Fibroblast of skin of left quadriceps (primary cell): ENCODE measurements around the gene SKI.

ENCODE experiments used
- DNase-seq, 2 experiments: peaks; one replicate each; pipeline ENCODE4 v3.0.0-alpha.2; 2013; ENCODE audit warnings: low read depth in 2 of 2

Gene SKI

GRCh38 chr1:2209400-2210083, 18.6 kb upstream of the SKI start:
- DNase-seq: no peak

- DNase-seq: no peak
Measured at GRCh38 chr1:2210084-2210653, 17.9 kb upstream of the SKI start.

GRCh38 chr1:2210786-2211185, 17.3 kb upstream of the SKI start:
- DNase-seq: no peak

DNA sequence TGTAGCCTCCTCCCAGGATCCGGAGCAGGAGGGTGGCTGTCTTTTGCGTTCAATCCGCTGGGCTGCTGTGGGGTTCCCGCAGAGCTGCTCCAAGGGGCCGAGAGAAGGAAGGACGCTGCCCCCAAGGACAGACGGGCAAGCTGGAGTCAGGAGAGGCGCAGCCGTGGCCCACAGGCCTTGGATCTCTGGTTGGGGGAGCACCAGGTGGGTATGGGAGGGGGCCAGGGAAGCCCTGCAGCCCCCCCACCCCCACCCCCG, 15.9 kb upstream of the SKI start:
- DNase-seq: no peak

- peak; percentile 93 to 94 for DNase-seq
Measured at GRCh38 chr1:2212532-2213491, 15.3 kb upstream of the SKI start.

DNA sequence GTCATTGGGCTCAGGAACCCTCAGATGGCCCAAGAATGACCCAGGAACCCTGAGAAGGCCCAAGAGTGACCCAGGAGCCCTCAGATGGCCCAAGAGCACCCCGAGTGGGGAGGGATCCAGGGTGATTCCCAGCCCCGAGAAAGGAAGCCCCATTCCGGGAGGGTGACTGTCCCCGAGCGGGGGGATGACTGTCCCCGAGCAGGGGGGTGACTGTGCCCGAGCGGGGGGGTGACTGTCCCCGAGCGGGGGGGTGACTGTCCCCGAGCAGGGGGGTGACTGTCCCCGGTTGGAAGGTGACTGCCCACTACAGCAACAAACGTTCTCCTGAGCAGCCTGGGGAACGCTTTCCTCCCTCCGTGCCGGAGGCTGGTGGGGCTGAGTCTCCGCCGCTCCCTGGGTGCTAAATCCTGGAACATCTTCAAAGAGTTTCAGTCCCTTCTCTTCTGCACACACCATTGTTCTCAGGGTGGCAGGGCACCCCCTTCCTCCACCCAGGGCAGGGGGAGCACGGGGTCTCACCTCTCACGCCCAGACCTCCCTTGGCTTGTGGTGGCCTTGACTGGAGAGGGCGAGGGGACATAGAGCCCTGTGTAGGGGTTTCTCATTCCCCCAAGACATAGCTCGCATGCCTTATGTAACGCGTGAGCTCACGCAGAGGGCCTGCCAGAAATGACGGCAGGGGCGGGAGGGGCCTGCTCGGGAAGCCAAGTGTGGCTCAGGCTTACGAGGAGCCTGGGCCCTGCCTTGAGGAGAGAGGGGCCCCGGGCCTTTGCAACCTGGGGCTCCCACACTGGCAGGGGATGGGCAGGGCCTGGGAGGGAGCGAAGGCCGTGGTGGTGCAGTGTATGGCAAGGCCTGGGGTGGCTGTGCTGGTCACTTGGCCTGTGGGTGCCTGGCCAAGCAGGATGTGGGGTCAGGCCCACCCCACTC, 14.3 kb upstream of the SKI start:
- DNase-seq: peak; percentile 77 to 79

GRCh38 chr1:2214541-2215241, 13.4 kb upstream of the SKI start:
- no peak for DNase-seq

DNA sequence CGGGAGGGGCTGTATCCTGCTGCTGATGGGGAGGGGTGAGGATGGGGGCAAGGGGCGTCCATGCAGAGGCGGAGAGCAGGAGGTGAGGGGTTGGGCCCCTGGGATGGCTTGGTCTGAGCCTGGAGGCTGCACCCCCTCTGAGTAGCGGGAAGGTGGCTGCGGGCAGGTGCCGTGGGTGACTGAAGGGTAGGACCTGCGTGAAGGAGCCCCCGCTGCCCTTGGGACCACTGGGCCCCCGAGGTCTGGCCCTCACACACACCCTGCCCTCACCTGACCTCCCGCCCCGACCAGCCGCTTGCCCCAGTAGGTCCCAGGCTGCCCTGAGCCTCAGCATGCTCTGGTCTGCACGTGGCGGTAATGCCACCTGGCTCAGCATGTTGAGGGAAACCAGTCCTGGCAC, 12.8 kb upstream of the SKI start:
- DNase-seq: no peak

DNA sequence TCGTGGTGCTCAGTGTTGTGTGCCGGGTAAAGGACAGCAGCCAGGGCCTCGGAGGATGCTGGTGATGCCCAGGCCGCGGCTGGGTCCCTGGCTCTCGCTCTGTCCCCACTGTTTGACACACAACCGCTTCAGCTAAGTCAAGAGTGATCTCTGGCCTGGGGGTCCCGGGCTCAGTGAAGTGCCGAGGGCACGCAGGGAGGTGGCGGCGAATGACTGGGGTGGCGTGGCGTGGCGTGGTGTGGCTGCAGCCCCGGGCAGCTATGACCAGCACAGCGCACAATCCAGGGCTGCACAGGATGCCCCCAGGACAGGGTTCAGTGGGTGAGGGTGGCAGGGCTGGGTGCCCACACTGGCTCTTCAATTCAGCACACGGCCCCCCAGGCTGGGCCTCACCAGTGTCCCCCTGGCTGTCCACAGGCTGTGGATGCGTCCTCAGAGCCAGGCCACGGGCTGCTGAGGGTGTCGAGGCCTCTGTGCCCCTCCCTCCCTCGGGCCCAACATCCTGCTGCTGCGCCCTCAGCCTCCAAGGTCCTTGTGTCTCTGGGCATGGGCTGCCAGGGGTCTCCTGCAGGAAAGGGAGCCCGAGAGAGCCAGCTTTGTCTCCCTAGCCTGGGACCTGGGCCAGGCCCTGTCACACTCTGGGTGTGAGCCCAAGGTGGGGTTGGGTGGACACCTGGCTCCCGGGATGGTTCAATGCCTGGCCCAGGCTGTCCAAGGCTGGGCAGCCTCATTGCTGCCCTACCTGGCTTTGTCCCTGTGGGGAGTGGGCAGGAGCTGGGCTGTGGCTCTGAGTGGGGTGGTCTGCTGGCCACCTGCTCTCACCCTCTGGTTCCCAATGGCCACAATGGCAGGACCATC, 12.0 kb upstream of the SKI start:
- no peak for DNase-seq

- no peak for DNase-seq
Measured at GRCh38 chr1:2216767-2217058, 11.4 kb upstream of the SKI start.

DNA sequence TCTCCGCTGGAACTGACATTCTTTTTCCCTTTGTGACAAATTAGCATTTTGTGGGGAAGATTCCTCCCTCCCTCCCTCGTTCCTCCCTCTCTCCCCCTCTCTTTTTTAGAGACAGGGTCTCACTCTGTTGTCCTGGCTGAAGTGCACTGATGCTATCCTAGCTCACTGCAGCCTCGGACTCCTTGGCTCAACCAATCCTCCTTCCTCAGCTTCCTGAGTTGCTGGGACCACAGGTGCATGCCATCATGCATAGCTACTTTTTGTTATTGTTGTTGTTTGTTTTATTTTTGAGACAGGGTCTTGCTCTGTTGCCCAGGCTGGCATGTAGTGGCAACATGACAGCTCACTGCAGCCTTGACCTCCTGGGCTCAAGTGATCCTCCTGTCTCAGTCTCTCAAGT, 6.8 kb upstream of the SKI start:
- no peak for DNase-seq

GRCh38 chr1:2224170-2224584, 3.9 kb upstream of the SKI start:
- no peak for DNase-seq

GRCh38 chr1:2224631-2225428, 3.3 kb upstream of the SKI start:
- DNase-seq: no peak

GRCh38 chr1:2226525-2227345, 1.4 kb upstream of the SKI start:
- no peak for DNase-seq

DNA sequence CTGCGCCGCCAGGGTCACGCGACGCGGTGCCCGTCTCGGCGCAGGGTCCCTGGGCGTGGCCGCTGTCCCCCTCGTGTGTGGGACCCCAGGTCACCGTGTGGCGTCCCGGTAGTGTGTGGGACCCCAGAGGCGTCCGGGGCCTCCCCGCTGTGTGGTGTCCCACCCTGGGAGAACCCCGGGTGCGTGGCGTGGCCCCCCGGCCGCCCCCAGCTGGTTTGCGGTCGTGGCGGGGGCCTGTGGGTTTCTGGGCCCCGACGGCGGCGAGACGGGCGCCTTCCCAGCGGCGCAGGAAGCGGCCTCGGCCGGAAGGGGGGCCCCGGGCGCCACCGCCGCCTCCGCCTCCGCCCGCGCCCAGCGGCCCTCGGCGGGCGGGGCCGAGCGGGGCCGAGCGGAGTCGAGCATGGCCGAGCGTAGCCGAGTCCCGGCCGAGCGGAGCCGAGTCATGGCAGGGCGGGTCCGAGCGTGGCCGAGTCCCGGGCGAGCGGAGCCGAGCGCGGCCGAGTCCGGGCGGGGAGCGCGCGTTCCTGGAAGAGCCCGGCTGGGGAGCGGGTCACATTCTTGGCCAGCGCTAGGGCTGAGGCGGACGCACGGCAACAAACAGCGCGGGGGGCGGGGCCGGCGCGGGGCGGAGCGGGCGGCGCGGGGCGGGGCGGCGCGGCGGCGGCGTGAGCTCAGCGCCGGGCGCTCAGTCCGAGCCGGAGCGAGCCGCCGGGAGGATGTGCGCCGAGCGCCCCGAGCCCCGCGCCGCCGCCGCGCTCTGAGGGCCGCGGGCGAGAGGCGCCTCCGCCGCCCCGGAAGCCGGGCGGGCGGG, 568 bp upstream of the SKI start:
- DNase-seq: peak; percentile 95

DNA sequence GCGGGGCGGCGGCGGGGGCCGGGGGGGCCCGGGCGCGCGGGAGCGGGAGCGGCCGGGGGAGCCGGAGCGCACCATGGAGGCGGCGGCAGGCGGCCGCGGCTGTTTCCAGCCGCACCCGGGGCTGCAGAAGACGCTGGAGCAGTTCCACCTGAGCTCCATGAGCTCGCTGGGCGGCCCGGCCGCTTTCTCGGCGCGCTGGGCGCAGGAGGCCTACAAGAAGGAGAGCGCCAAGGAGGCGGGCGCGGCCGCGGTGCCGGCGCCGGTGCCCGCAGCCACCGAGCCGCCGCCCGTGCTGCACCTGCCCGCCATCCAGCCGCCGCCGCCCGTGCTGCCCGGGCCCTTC, 546 bp downstream of the SKI start:
- no peak for DNase-seq

- no peak for DNase-seq
Measured at GRCh38 chr1:2229037-2229864, 1.1 kb downstream of the SKI start.
